HG03159 (cell line): ENCODE measurements around the gene IQGAP2.
"Not testable (repeated sequence)": the region's sequence is repeated elsewhere in the genome, so short reads cannot be mapped to it uniquely, and the experiment has no call there.

Source experiments
- ATAC-seq: cut with Tn5 transposase; IDR thresholded peaks from one replicate; pipeline ENCODE4 v1.9.1; 2021; ENCODE audit warnings: mild to moderate bottlenecking, moderate library complexity; ENCODE audit not compliant: unreplicated experiment

The IQGAP2 gene

DNA sequence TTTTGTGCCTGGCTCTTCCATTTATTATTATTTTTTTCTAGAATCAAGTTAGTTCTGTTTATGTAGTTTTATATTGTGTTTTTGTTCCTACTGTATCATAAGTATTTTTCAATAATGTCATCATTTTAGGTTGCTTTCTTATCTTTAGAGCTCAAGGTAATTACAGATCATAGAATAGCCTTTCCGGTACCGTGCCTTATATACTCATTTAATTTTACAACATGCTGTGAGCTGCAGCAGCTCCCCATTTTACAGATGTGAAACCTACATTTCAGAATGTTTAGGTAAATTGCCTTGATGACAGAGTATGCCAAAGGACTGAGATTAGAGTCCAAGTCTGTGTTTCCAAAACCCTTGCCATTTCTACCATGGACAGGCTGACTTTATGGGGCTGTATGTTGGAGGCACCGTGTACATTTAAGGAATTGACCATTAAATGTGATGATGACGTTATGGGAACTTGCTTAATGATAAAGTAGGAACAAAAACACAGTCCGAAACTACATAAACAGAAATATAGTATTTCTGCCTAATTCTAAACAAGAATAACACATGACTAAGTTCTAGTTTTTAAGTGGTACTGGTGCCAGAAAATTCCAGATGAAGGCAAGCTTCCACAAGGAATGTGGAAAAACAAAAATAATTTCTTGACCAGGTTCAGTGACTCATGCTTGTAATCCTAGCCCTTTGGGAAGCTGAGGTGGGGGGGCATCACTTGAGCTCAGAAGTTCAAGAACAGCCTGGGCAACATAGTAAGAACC lies 97.7 kb downstream of the IQGAP2 start:
- no peak for ATAC-seq

DNA sequence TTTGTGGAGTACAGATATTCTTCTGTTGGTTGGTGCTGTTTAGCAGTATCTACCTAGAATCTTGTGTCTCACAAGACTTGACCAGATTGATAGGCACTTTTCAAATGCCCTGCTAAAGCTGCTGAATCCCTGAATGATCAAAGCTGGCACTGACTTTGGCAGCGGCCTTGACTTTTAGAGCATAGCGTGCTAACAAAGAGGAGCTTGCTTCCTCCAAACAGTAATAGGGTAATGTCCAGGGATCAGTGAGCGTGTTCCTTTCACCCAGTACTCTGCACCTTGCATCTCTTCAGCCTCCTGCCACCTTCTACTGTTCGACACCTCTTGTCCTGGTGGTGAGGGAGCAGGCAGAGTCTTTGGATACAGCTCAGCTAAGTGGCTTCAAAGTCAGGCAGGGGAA lies 100.8 kb downstream of the IQGAP2 start:
- no peak for ATAC-seq

DNA sequence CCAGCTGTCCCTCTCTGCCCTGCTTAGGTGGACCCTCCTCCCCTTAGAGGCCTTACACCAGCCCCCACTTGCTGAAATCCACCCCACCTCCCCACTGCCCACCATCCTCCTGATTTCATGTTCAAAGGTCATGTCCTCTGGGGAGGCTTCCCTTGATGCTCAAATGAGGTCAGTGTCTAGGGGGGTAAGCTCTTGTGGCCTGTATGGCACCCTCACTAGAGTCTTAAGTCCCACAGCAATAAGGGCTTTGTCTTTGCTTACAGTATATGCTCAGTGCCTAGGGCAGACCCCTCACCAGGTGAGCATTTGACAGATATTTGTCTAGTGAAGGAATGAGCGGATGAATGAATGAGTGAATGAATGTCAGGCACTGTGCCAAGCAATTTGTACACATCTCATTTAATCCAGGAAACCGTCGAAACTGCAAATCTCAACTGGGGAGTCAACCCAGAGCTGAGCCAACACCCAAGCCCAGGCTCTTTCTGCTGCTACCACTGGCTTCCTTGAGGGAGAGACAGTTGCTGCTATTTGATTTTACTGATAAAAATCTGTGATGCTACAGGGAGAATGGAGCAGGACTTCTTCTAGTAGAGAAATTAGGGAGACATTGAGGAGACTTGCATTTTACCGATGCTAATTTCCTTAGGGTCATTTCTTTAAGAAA lies 101.9 kb downstream of the IQGAP2 start:
- no peak for ATAC-seq

DNA sequence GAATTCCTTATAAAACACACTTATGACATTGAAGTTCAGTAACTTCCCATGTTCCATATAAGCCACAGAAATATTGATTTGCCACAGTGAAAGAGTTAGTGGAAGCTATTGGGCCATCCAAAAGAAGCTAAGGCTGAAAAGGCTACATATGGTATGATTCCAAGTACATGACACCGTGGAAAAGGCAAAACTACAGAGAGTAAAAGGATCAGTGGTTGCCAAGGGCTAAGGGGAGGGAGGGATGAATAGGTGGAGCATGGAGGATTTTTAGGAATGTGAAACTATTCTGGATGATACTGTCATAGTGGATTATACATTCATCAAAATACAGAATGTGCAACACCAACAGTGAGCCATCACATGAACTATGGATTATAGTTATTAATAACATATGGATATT lies 110.4 kb downstream of the IQGAP2 start:
- no peak for ATAC-seq

DNA sequence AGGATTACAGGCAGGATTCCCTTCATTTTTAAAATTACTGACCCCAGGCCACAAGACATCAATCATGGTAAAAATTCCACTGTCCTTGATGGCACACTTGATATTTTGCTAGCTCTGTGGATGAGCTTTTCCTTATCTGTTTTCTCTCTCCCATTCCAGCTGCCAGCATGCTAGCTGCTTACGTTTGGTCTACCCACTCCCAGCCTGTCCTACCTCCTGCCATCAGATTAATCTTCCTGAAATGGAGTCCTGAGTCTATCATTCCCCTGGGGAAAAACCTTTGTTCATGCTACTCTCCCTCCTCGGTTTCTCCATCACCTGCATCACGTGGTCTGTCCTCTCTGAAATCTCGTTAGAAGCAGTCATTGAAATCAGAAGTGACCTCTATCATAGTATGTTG lies 111.2 kb downstream of the IQGAP2 start:
- ATAC-seq = no peak

DNA sequence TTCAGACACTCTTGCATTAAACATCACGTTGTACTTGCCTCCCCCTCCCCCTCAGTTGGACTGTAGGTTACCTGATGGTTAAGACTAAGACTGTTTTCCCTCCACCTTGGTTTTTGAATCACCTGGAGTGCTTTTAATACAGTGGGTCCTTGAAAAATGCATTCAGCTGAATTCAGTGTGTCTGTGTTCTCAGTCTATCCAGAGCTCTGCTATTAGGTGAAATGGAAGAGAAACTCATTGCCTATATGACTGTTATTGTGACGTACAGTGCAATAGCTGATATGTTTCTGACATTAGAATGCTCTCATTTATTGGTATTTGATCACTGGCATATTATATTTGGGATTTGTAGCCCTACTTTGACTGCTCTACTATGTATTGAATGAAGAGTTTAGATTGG lies 111.6 kb downstream of the IQGAP2 start:
- no peak for ATAC-seq

DNA sequence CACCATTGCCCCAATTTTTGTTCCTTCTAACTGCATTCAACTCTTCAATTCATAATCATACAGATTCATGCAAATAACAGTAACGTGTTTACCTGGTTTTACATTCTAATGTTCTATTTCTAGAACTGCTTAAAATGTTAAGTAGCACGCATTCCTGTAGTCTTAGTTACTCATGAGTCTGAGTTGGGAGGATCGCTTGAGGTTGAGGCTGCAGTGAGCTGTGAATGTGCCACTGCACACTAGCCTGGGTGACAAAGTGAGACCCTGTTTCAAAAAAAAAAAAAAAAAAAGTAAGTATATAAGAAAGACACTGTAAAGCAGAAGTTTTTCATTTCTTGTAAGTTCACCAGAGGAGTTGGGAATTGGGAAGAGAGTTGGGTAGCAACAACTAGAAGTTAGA lies 114.2 kb downstream of the IQGAP2 start:
- no peak for ATAC-seq

DNA sequence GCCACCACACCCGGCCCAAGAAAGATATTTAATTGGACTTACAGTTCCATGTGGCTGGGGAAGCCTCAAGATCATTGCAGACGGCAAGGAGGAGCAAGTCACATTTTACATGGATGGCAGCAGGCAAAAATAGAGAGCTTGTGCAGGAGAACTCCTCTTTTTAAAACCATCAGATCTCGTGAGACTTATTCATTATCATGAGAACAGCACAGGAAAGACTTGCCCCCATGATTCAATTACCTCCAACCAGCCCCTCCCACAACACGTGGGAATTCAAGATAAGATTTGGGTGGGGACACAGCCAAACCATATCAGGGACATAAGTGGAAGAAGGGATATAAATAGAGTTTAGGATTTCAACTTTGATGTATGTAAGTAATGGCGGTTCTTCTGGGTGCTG lies 115.2 kb downstream of the IQGAP2 start:
- ATAC-seq = not testable (repeated sequence)

DNA sequence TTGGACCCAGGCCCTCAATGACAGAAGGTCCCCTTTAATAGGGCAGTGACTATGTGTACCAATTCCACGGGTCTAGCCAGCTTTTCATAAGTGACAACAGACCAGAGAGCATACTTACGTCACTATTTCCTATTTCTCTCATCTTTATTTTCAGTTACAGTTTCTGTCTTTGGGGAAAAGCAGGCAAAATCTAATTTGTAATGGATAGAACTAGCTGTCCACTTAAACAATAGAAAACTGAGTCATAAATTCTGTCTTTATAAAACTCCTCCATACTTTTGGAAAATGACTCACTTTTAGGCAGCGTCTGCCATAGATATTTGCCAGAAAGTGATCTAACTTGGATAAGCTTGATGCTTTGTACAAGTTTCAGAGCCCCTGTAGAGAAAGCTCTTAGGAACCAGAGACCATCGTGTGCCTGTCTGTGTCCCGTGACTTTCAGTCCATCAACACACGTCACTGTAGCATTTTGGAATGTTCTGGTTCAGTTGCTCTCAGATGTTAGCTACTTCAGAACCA lies 118.2 kb downstream of the IQGAP2 start:
- ATAC-seq = peak; percentile 61

DNA sequence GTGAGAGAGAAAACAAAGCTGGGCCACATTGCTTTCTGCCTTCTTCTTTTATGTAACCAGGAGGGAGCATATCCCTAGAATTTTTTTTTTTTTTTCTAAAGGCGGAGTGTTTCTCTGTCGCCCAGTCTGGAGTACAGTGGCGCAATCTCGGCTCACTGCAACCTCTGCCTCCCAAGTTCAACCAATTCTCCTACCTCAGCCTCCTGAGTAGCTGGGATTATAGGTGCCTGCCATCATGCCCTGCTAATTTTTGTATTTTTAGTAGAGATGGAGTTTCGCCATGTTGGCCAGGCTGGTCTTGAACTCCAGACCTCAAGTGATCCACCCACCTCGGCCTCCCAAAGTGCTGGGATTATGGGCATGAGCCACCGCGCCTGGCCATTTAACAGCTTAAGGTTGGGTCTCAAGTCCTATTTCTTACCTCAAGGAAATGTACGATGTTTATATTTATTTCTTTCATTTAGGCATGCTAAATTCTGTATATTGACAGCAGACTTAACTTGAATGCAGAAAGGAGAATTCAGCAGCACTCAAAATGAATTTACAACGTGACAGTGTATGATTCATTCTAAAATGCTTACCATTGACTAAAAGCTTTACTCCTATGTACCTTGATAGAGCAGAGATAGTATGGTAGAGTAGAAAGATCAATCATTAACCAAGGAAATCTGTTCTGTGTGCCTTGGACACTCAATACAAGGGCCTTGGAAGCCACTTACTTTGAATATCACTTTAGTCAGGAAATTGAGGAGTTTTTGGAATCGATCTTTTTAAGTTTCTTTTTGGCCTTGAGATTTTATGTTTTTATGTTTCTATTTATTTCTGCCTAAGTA lies 119.2 kb downstream of the IQGAP2 start:
- no peak for ATAC-seq

DNA sequence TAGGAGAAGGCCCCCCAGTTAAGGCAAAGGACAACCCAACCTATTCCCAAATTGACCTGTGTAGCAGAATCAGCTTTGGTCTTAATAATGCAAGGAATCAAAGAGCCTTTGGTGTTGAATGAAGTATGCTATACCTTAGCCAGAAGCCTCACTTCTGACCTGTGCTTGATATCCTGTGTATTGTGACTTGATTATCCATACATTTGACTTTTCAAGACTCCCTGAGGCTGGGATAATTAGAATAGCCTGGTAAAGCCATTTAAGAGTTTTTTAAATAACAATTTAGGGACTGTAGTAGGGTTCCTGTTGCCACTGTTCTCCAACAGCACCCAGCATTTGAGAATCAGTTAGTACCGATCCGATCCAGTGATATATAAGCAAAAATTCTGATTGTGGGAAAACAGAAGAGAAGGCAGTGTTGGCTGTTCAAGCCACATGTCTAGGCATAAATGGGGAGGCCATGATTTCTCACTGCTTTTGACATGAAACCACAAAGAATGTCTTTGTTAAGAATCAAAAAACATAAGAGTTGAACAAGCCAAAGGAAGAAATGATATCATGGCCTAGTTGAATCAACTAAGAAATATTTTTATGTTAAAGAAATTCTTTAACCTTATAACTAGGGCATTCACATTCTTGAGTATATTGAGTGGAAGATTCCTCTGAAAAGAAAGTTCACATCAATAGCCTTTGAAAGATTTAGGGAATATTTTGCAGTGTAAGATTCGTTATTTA lies 121.2 kb downstream of the IQGAP2 start:
- no peak for ATAC-seq

DNA sequence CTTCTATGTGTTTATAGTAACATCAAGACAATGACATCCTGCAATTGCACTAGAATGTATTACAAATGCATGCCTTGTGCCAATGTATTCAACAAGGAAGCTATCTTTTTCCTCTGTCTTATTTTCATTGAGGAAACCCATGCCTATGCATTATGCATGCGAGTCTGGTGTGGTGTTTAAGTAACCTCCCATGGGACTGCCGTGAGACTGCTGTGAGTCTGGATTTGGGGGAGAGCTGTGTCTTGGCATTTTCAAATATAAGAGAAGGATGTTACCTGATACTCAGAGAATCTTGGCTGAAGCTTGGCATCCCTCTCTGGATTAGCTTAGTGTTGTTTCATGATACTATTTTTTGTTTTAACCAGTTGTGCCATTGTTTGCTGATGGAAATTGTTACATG lies 121.8 kb downstream of the IQGAP2 start:
- ATAC-seq = no peak

DNA sequence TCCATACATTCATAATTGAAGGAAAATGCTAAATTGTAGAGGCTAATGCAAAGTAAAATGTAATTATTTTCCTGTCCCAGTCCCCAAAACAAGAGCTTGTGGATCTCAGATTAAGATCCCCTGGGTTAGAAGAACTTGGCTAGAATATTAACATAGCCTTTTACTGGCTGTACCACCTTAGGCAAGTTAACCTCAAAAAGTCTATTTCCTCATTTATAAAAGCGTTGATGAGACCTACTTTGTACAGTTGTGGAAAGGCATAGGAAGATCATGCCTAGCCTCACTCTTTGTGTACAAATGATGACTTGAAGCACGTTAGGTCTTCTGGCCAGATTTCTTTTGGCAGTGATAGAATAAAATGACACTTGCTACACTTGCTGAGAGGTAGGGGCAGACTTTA lies 122.9 kb downstream of the IQGAP2 start:
- no peak for ATAC-seq

DNA sequence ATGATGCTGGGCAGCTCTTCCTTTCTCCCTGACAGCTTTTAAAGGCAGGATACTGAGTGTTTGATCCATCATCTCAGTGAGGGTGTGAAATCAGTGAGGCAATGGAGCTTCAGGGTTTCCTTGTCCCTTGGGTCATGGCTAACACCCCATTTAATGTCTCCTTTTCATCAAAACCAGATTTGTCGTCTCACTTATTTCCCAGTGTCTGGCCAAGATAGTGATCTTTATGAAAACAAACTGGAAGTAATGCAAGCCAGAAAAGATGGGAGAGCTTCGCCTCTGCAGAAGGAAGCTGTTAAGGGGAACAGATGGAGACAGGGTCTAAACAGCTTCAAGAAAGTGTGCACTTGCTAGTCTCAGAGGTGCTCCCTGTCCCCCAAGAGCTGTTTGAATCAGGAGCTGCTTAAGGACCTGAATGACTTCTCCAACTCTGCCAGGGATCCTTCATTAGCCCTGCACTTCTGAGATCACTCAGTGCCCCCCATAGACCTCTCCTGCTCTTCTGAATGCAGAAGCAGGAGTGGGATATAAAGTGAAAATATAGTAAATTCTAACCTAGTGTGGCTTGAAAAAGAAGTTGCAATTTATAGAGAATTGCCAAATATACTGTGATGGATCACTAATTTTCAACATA lies 124.0 kb downstream of the IQGAP2 start:
- no peak for ATAC-seq

DNA sequence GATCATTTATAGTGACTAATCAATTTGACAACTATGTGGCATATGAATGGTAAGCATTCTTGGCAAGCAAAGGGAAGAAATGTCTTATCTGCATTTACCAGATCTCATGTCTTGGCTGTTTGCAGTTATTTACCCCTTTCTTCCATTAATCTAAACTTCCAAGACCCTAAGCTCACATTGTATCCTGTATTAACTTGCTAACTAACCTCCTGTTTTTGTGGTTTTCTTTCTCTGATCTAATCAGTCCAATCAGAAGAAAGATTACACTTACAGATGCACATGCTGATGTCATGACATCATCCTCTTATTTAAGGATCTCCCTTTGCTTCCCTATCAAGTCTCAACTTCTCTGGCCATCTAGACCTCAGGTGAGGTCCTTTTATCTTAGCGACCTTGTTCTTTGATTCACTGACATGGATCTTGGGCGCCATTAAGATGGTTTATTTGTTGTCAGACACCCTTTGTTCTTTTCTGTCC lies 124.6 kb downstream of the IQGAP2 start:
- no peak for ATAC-seq

DNA sequence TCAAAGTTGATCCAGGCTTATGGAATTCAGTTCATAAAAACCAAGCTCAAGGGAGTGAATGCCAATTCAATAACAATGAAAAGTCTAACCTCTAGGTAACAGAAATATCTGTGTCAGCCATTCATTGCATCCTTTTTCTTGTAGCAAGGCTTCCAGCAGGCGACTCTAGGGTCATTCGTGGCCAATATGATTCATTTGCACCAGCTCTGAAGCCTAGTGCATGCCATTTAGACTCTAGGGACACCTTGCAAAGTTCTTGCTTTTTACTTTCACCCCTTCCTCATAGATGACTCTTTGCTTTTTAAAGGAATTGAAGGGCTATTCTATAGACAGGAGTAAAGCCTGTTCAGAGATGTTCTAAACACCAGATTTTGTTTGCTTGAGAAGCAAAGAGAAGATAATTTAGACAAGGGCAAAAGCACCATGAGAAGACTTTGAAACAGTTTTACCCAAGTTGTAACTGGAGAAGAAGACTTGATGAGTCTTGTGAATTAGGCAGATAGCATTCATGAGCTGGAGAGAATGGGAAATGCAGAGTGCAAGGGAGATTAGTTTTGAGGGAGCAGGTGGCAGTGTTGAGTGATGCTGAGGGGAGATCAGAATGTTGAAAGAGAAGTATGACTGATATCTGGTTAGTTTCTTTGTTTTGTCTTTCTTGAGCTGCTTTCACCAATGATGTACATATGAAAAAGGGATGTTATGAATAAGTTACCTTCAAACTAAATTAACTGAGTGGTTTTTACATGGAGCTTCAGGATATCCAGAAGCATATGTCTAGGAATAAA lies 125.7 kb downstream of the IQGAP2 start:
- ATAC-seq = no peak

DNA sequence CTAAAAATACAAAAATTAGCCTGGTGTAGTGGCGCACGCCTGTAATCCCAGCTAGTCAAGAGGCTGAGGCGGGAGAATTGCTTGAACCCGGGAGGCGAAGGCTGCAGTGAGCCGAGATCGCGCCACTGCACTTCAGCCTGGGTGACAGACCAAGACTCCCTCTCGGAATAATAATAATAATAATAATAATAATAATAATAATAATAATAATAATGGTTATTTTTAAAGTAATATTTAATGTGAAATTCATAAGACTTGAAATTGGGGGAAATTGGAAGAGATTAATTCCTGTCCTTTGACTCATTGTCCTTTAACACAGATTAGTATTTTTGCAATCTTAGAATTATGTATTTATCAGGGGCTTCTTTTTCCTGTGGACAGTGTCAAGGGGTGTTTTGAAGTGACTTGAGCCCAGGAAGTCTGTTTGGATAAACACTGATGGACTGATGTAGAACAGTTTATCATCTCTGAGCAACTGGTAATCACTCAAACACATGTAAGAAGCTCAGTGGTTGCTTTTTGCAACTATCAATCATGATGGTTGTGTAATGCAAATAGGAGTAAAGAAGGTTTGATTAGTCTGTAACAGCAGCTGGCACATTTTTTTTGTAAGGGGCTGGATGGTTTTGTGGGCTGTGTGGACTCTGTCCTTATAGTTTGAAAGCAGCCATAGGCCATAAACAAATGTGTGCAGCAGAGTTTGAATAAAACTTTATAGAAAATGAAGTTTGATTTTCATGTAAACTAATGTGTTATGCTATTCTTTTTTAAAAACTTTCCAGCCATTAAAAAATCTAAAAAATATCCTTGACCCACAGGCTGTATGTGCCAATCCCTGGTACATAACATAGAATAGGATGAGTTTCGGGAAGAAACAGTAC lies 126.6 kb downstream of the IQGAP2 start:
- no peak for ATAC-seq

DNA sequence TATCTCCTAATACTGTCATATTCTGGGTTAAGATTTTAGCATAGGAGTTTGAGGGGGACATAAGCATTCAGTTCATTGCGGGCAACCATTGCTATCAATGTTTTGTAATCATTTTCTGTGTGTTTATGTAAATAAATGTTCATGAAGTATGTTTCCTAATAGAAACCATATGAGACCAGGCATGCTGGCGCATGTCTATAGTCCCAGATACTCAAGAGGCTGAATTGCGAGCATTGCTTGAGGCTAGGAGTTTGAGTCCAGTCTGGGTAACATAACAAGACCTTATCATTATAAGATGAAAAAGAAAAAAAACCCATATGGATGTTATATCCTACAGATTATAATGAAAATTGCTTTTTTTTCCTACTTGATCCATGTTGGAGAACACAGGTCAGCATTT lies 129.0 kb downstream of the IQGAP2 start:
- ATAC-seq = no peak

DNA sequence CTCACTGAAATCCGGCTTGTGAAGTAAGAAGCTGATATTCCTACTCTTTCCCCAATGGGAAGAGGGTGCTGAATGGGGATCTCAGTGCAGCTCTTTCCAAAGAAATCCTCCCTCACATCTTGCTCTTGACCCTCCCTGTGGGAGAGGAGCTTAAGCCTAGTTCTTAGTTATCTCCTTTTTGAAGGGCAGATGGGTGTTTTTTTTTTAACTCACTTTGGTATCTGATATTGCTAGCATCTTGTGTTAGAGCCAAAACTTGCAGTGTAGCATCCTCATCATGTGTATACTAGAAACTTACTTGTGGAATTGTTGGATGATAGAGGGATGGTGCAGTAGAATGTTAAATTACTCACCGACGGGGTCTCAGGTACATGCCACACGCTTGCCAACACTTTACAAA lies 129.9 kb downstream of the IQGAP2 start:
- no peak for ATAC-seq
